ENCODE results near the gene TXNL4B.
"Not testable (repeated sequence)": the region's sequence is repeated elsewhere in the genome, so short reads cannot be mapped to it uniquely, and the experiment has no call there.

TXNL4B gene

GRCh38 chr16:72072514-72073342, 20.7 kb downstream of the TXNL4B start:
- DNase-seq: no peak

- DNase-seq: no peak
Measured at GRCh38 chr16:72068930-72069329, 24.5 kb downstream of the TXNL4B start.

- DNase-seq: no peak
Measured at GRCh38 chr16:72066747-72067146, 26.7 kb downstream of the TXNL4B start.

GRCh38 chr16:72064361-72064894, 29.0 kb downstream of the TXNL4B start:
- DNase-seq: no peak

GRCh38 chr16:72061564-72061963, 31.9 kb downstream of the TXNL4B start:
- DNase-seq: no peak

- DNase-seq: no peak
Measured at GRCh38 chr16:72060405-72060804, 33.0 kb downstream of the TXNL4B start.

GRCh38 chr16:72059060-72059459, 34.4 kb downstream of the TXNL4B start:
- DNase-seq: not testable (repeated sequence)

- not testable (repeated sequence) for DNase-seq
Measured at GRCh38 chr16:72057313-72057712, 36.1 kb downstream of the TXNL4B start.

- no peak for DNase-seq
Measured at GRCh38 chr16:72055911-72056310, 37.5 kb downstream of the TXNL4B start.

GRCh38 chr16:72054254-72054847, 39.1 kb downstream of the TXNL4B start, which contains the start of gene HP:
HP (plus strand) TSS chr16:72054505; CDS start chr16:72054653, 148 bp downstream.
- not testable (repeated sequence) for DNase-seq

- DNase-seq: no peak
Measured at GRCh38 chr16:72051818-72052217, 41.6 kb downstream of the TXNL4B start.

GRCh38 chr16:72050769-72051464, 42.5 kb downstream of the TXNL4B start:
- DNase-seq: no peak

GRCh38 chr16:72049110-72049509, 44.3 kb downstream of the TXNL4B start:
- DNase-seq: no peak

- DNase-seq: no peak
Measured at GRCh38 chr16:72044825-72045359, 48.5 kb downstream of the TXNL4B start.

- no peak for DNase-seq
Measured at GRCh38 chr16:72044296-72044695, 49.1 kb downstream of the TXNL4B start.

- DNase-seq: no peak
Measured at GRCh38 chr16:72043539-72043938, 49.9 kb downstream of the TXNL4B start.

- DNase-seq: no peak
Measured at GRCh38 chr16:72043058-72043457, 50.4 kb downstream of the TXNL4B start.

- no peak for DNase-seq
Measured at GRCh38 chr16:72042157-72042660, 51.2 kb downstream of the TXNL4B start.

GRCh38 chr16:72036098-72036497, 57.3 kb downstream of the TXNL4B start:
- DNase-seq: no peak
